Testis (tissue), 2 donors: ENCODE data around the gene LSM7.

Source experiments
- CTCF ChIP-seq, 3 experiments: fragments of 450-650 bp in 2 of 3; fragments of 200-600 bp in 1 of 3; sonication (generic) in 1 of 3; IDR thresholded peaks; one replicate each; pipeline ENCODE4 v1.5.1; 2016 to 2019; ENCODE audit warnings: antibody characterized with exemption in 3 of 3, mild to moderate bottlenecking in 2 of 3, moderate library complexity in 1 of 3
- POLR2A ChIP-seq: fragments of 450-650 bp; IDR thresholded peaks from one replicate; pipeline ENCODE4 v1.6.1; 2017; ENCODE audit warnings: antibody characterized with exemption, mild to moderate bottlenecking, moderate library complexity

- TF ChIP-seq CTCF (IDR thresholded peaks at IDR 0.05), result no peak
- TF ChIP-seq POLR2A, result no peak
These were observed 35.0 kb upstream of the LSM7 start for GRCh38 chr19:2363419-2363818.
